SK-N-SH (cell line): ENCODE measurements around the gene MRPS24.

Experiments
- CTCF ChIP-seq: fragments of 200-600 bp; sonication (generic); IDR thresholded peaks from 2 replicates; pipeline ENCODE4 v1.6.1; 2017; ENCODE audit warnings: antibody characterized with exemption, mild to moderate bottlenecking, moderate library complexity
- EZH2phosphoT487 ChIP-seq: fragments of 200-600 bp; sonication (generic); IDR thresholded peaks from 2 replicates; pipeline ENCODE4 v1.6.1; 2017; ENCODE audit warnings: low read depth, mixed run types, mild to moderate bottlenecking, antibody characterized with exemption, moderate library complexity, borderline replicate concordance
- PBX3 ChIP-seq: IDR thresholded peaks from 2 replicates; pipeline ENCODE4; 2012
- POLR2AphosphoS5 ChIP-seq: IDR thresholded peaks from 2 replicates; pipeline ENCODE4 v1.6.1; 2012; ENCODE audit warnings: low read depth, low read length
- RAD21 ChIP-seq: IDR thresholded peaks from 2 replicates; pipeline ENCODE4 v1.6.1; 2012; ENCODE audit warnings: mild to moderate bottlenecking, low read length
- RFX5 ChIP-seq: IDR thresholded peaks from 2 replicates; pipeline ENCODE4 v1.6.1; 2012; ENCODE audit warnings: mild to moderate bottlenecking, improper control_type of control experiment, low read length
- TAF1 ChIP-seq: IDR thresholded peaks from 2 replicates; pipeline ENCODE4 v1.6.1; 2012; ENCODE audit warnings: low read depth, mild to moderate bottlenecking, low read length, moderate library complexity, borderline replicate concordance
- USF1 ChIP-seq: IDR thresholded peaks from 2 replicates; pipeline ENCODE4 v1.4.0; 2012; ENCODE audit warnings: low read depth, borderline replicate concordance

- TF ChIP-seq POLR2AphosphoS5: no peak
- no peak for TF ChIP-seq TAF1
- TF ChIP-seq CTCF: no peak
- TF ChIP-seq RAD21: no peak
- TF ChIP-seq EZH2phosphoT487: no peak
- no peak for TF ChIP-seq USF1
- no peak for TF ChIP-seq PBX3
- no peak for TF ChIP-seq RFX5
These were observed 26.6 kb upstream of the MRPS24 start for GRCh38 chr7:43895847-43896415.
